ENCODE results near the gene MAP3K7. TPM values are rescaled to one million over a fixed set of nuclear protein-coding genes. Genes with fewer than 3 reads are reported as not detected.

MAP3K7 gene
- total and polyA plus RNA-seq, 2 of the 13 experiments (the other 11 are each of a cell fraction or from before 2014, with no cell fraction given) = 24.1 to 24.4 TPM

DNA sequence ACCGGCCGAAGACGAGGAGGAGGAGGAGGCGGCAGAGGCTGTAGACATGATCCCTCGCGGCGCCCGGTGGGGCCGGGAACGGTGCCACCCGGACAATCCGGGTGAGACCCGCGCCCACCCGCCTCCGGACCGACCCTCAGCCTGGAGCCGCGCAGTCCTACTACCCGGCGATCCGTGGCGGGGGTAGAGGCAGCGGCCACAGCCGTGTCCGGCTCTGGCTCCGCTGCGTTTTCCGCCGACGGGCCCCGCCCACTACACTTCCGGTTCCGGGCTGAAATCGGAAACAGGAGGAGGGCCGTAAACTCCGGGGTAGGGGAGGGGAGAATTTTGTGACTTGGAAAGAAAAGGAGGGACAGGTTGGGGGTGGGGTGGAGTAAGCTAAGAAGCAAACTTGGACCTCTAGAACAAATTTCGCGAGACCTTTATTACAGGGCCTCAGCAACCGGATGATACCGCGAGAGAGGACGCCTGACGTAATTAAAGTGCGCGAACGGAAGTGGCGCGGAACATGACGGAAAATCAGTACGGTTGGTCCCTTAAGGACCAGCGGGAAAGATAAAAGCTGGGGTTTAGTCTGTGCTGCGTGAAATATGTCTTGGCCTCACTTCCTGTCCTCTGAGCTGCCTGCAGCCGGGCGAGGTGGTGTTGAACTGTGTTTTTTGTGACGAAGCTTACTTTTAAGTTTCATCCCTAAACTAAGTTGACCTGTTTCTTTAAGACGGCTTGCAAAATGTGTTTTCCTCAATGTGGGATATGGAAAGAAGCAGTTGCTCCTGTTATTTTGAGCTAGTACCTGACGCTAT lies at the start of gene MAP3K7 (continued):
- TF ChIP-seq SMYD3 (CRISPR knock-in tag; IDR thresholded peaks at IDR 0.05) (no peak), DDIT3 (CRISPR knock-in tag; IDR thresholded peaks at IDR 0.05) (no peak), ADNP (CRISPR knock-in tag; IDR thresholded peaks at IDR 0.05) (no peak), EZH2 (conservative IDR thresholded peaks at IDR 0.05; ENCODE audit: low read depth, low read length) (no peak), MAF1 (CRISPR knock-in tag; IDR thresholded peaks at IDR 0.05; ENCODE audit: borderline replicate concordance) (no peak), CC2D1A (CRISPR knock-in tag; IDR thresholded peaks at IDR 0.05) (no peak), MLLT10 (CRISPR knock-in tag; IDR thresholded peaks at IDR 0.05) (no peak), MED8 (CRISPR knock-in tag; IDR thresholded peaks at IDR 0.05; ENCODE audit: insufficient replicate concordance) (no peak), PTBP1 (IDR thresholded peaks at IDR 0.05; ENCODE audit: low read depth, low read length, poor library complexity, severe bottlenecking) (no peak), ELF1 (CRISPR knock-in tag; IDR thresholded peaks at IDR 0.05) (peak; percentile 86), MLXIP (CRISPR knock-in tag; IDR thresholded peaks at IDR 0.05; ENCODE audit: borderline replicate concordance) (no peak), AKAP8 (CRISPR knock-in tag; IDR thresholded peaks at IDR 0.05) (0 out of 2 replicates have a peak, but pooled peaks have one; percentile 44), ZNF552 (CRISPR knock-in tag; IDR thresholded peaks at IDR 0.05; ENCODE audit: borderline replicate concordance) (no peak; the same call in 1 of the 2 replicates), ZNF331 (CRISPR knock-in tag; IDR thresholded peaks at IDR 0.05) (no peak), MED1 (CRISPR knock-in tag; IDR thresholded peaks at IDR 0.05) (no peak), JDP2 (CRISPR knock-in tag; IDR thresholded peaks at IDR 0.05; ENCODE audit: borderline replicate concordance) (no peak), GFI1 (CRISPR knock-in tag; IDR thresholded peaks at IDR 0.05; ENCODE audit: borderline replicate concordance) (no peak), SIN3A (IDR thresholded peaks at IDR 0.05; ENCODE audit: borderline replicate concordance, low read depth, low read length) (peak; percentile 99), ZNF557 (CRISPR knock-in tag; IDR thresholded peaks at IDR 0.05) (no peak), HCFC1 (IDR thresholded peaks at IDR 0.05; ENCODE audit: low read depth, low read length) (peak; percentile 79), ZNF580 (CRISPR knock-in tag; IDR thresholded peaks at IDR 0.05; ENCODE audit: borderline replicate concordance, low read depth) (no peak), ZNF383 (CRISPR knock-in tag; IDR thresholded peaks at IDR 0.05; ENCODE audit: borderline replicate concordance) (0 out of 2 replicates have a peak, but pooled peaks have one; percentile 45), SIX4 (CRISPR knock-in tag; IDR thresholded peaks at IDR 0.05) (no peak), ERF (CRISPR knock-in tag; IDR thresholded peaks at IDR 0.05) (peak; percentile 36; the same call in 1 of the 2 replicates)
- TF ChIP-seq, protein P1, sequence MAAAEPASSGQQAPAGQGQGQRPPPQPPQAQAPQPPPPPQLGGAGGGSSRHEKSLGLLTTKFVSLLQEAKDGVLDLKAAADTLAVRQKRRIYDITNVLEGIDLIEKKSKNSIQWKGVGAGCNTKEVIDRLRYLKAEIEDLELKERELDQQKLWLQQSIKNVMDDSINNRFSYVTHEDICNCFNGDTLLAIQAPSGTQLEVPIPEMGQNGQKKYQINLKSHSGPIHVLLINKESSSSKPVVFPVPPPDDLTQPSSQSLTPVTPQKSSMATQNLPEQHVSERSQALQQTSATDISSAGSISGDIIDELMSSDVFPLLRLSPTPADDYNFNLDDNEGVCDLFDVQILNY (CRISPR knock-in tag; conservative IDR thresholded peaks at IDR 0.05) = peak; percentile 97
- TF ChIP-seq, protein P2, sequence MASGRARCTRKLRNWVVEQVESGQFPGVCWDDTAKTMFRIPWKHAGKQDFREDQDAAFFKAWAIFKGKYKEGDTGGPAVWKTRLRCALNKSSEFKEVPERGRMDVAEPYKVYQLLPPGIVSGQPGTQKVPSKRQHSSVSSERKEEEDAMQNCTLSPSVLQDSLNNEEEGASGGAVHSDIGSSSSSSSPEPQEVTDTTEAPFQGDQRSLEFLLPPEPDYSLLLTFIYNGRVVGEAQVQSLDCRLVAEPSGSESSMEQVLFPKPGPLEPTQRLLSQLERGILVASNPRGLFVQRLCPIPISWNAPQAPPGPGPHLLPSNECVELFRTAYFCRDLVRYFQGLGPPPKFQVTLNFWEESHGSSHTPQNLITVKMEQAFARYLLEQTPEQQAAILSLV (CRISPR knock-in tag; IDR thresholded peaks at IDR 0.05; ENCODE audit: borderline replicate concordance) = no peak
